Activated CD4-positive, alpha-beta T cell treated with anti-CD3 and anti-CD28 coated beads for 36 hours (primary cell): ENCODE measurements around the gene OR51G2. TPM values are rescaled to one million over a fixed set of nuclear protein-coding genes. Genes with fewer than 3 reads are reported as not detected.

Source experiments
- ATAC-seq: fragments of 200-7000 bp; cut with Tn5 transposase; one replicate; pipeline ENCODE4 v1.10.0; 2021; ENCODE audit warnings: mild to moderate bottlenecking, moderate library complexity
- CTCF ChIA-PET: fragments of 350-600 bp; sonication (Branson Sonifier 250); formaldehyde crosslinking; loops from one replicate; lab custom pipeline; 2021; ENCODE audit warnings: antibody characterized with exemption; lab: Charles Lee
- POLR2A ChIA-PET: fragments of 350-600 bp; sonication (Branson Sonifier 250); formaldehyde crosslinking; loops from one replicate; lab custom pipeline; 2021; ENCODE audit warnings: antibody characterized with exemption, inconsistent platforms; lab: Charles Lee
- DNase-seq: peaks from one replicate; pipeline ENCODE4 v3.0.0-alpha.2; 2020
- H3K27ac Mint-ChIP-seq: one replicate; pipeline ENCODE4 v1.8.0; 2021; ENCODE audit warnings: mixed read lengths
- H3K27me3 Mint-ChIP-seq: one replicate; pipeline ENCODE4 v1.8.0; 2021; ENCODE audit warnings: mixed read lengths
- H3K36me3 Mint-ChIP-seq: one replicate; pipeline ENCODE4 v1.8.0; 2021; ENCODE audit warnings: low read depth, mixed read lengths
- H3K4me1 Mint-ChIP-seq: one replicate; pipeline ENCODE4 v1.8.0; 2021; ENCODE audit warnings: mixed read lengths
- H3K4me3 Mint-ChIP-seq: one replicate; pipeline ENCODE4 v1.8.0; 2021; ENCODE audit warnings: mild to moderate bottlenecking, moderate library complexity, mixed read lengths
- H3K9me3 Mint-ChIP-seq: one replicate; pipeline ENCODE4 v1.8.0; 2021; ENCODE audit warnings: low read depth, mixed read lengths
- intact Hi-C, 2 experiments: fragments of 100-400 bp; cut with DNase I in 1 of 2; cut with micrococcal nuclease in 1 of 2; formaldehyde crosslinking; loops; one replicate each; pipeline versions ENCODE4 v1.14.2 to v1.15.1; 2022 to 2024; cut with DNase I, micrococcal nuclease
- total RNA-seq, 2 experiments: library from RNA; stranded (reverse); gene quantifications; one replicate each; pipeline ENCODE4 v1.2.3, GENCODE V29; 2021

Gene OR51G2
- total RNA-seq, 2 experiments from 2014 or later: not detected

- Mint-ChIP-seq H3K9me3 (no peaks in the 10 kb centered on the region), H3K4me1 (no peaks in the 10 kb centered on the region), H3K27me3 (peaks cover 8% of the 10 kb centered on the region), H3K27ac (no peak overlapping the region), H3K36me3 (no peaks in the 10 kb centered on the region), H3K4me3 (no peak overlapping the region)
- intact Hi-C loops: no loop called here
- ATAC-seq (no peak), DNase-seq (no peak)
- ChIA-PET CTCF (interaction anchor here (1.3 kb wide), 1 partner anchor 89 kb away, joined by 3 read pairs; no protein-coding TSS in a partner anchor), POLR2A (no interaction called here)
These were observed 2.6 kb downstream of the OR51G2 start for GRCh38 chr11:4916581-4916980.

- POLR2A ChIA-PET: no interaction called here
- intact Hi-C loops: no loop called here
- Mint-ChIP-seq H3K27me3 (peaks cover 9% of the 10 kb centered on the region), H3K9me3 (no peaks in the 10 kb centered on the region), H3K4me1 (no peaks in the 10 kb centered on the region), H3K36me3 (no peaks in the 10 kb centered on the region), H3K27ac (no peak within 1 kb of the TSS), H3K4me3 (no peak within 1 kb of the TSS)
- ATAC-seq (no peak), DNase-seq (no peak)
- CTCF ChIA-PET: no interaction called here
These were observed 15.7 kb downstream of the OR51G2 start, which contains the start of gene OR51A7 for GRCh38 chr11:4903484-4903883. OR51A7 (plus strand) TSS chr11:4903783; CDS start chr11:4907370, 3,587 bp downstream.

- no peaks in the 10 kb centered on the region for H3K4me1 Mint-ChIP-seq
- no peak overlapping the region for H3K27ac Mint-ChIP-seq
- no peak for DNase-seq
- CTCF ChIA-PET: interaction anchor here (1.6 kb wide), 1 partner anchor 10 kb away, joined by 5 read pairs; no protein-coding TSS in a partner anchor
- no peaks in the 10 kb centered on the region for H3K36me3 Mint-ChIP-seq
- no peak for ATAC-seq
- no peak overlapping the region for H3K4me3 Mint-ChIP-seq
- H3K9me3 Mint-ChIP-seq: no peaks in the 10 kb centered on the region
- H3K27me3 Mint-ChIP-seq: peaks cover 8% of the 10 kb centered on the region
- POLR2A ChIA-PET: no interaction called here
- intact Hi-C loops: no loop called here
These were observed 27.0 kb downstream of the OR51G2 start for GRCh38 chr11:4891996-4892640.

- H3K27me3 Mint-ChIP-seq: peaks cover 5% of the 10 kb centered on the region
- H3K27ac Mint-ChIP-seq: no peak overlapping the region
- DNase-seq: no peak
- H3K4me1 Mint-ChIP-seq: no peaks in the 10 kb centered on the region
- ChIA-PET CTCF (no interaction called here), POLR2A (no interaction called here)
- intact Hi-C loops: no loop called here
- H3K36me3 Mint-ChIP-seq: no peaks in the 10 kb centered on the region
- no peaks in the 10 kb centered on the region for H3K9me3 Mint-ChIP-seq
- H3K4me3 Mint-ChIP-seq: no peak overlapping the region
- no peak for ATAC-seq
These were observed 28.9 kb downstream of the OR51G2 start for GRCh38 chr11:4890279-4890678.

- CTCF ChIA-PET: no interaction called here
- Mint-ChIP-seq H3K4me3 (no peak overlapping the region), H3K9me3 (no peaks in the 10 kb centered on the region), H3K4me1 (no peaks in the 10 kb centered on the region), H3K27ac (no peak overlapping the region), H3K27me3 (peaks cover 5% of the 10 kb centered on the region), H3K36me3 (no peaks in the 10 kb centered on the region)
- intact Hi-C loops: no loop called here
- ATAC-seq (no peak), DNase-seq (no peak)
- POLR2A ChIA-PET: no interaction called here
These were observed 31.6 kb downstream of the OR51G2 start for GRCh38 chr11:4887591-4887990.

GRCh38 chr11:4886186-4886585 lies 33.0 kb downstream of the OR51G2 start:
- Mint-ChIP-seq H3K9me3 (no peaks in the 10 kb centered on the region), H3K4me1 (no peaks in the 10 kb centered on the region), H3K27ac (no peak overlapping the region), H3K36me3 (no peaks in the 10 kb centered on the region), H3K4me3 (no peak overlapping the region), H3K27me3 (peaks cover 5% of the 10 kb centered on the region)
- ChIA-PET POLR2A (no interaction called here), CTCF (no interaction called here)
- DNase-seq: no peak
- no peak for ATAC-seq
- intact Hi-C loops: no loop called here

- CTCF ChIA-PET: no interaction called here
- Mint-ChIP-seq H3K9me3 (no peaks in the 10 kb centered on the region), H3K27ac (no peak overlapping the region), H3K27me3 (peaks cover 2% of the 10 kb centered on the region), H3K4me1 (no peaks in the 10 kb centered on the region), H3K36me3 (no peaks in the 10 kb centered on the region), H3K4me3 (no peak overlapping the region)
- no peak for ATAC-seq
- intact Hi-C loops: no loop called here
- no peak for DNase-seq
- POLR2A ChIA-PET: no interaction called here
These were observed 34.8 kb downstream of the OR51G2 start for GRCh38 chr11:4884361-4884760.

- POLR2A ChIA-PET: no interaction called here
- H3K4me3 Mint-ChIP-seq: no peak overlapping the region
These were observed 36.6 kb downstream of the OR51G2 start for GRCh38 chr11:4882543-4882942.

GRCh38 chr11:4881860-4882500 lies 37.2 kb downstream of the OR51G2 start, which contains the start of gene OR51T1:
OR51T1 (plus strand) TSS chr11:4881900; CDS start chr11:4881900, 0 bp downstream.
- H3K36me3 Mint-ChIP-seq: no peaks in the 10 kb centered on the region
- H3K27me3 Mint-ChIP-seq: peaks cover 2% of the 10 kb centered on the region
- no peak within 1 kb of the TSS for H3K4me3 Mint-ChIP-seq
- intact Hi-C loops: no loop called here
- ChIA-PET POLR2A (no interaction called here), CTCF (interaction anchor here (1.5 kb wide), 1 partner anchor 9 kb away, joined by 5 read pairs; no protein-coding TSS in a partner anchor)
- H3K9me3 Mint-ChIP-seq: no peaks in the 10 kb centered on the region
- ATAC-seq (no peak), DNase-seq (no peak)
- H3K27ac Mint-ChIP-seq: no peak within 1 kb of the TSS
- H3K4me1 Mint-ChIP-seq: no peaks in the 10 kb centered on the region

More at GRCh38 chr11:4882543-4882942, 36.6 kb downstream of the OR51G2 start:
- Mint-ChIP-seq H3K27ac (no peak overlapping the region), H3K4me1 (no peaks in the 10 kb centered on the region), H3K27me3 (peaks cover 2% of the 10 kb centered on the region), H3K9me3 (no peaks in the 10 kb centered on the region), H3K36me3 (no peaks in the 10 kb centered on the region)
- DNase-seq (no peak), ATAC-seq (no peak)
- intact Hi-C loops: no loop called here
- CTCF ChIA-PET: interaction anchor here (1.5 kb wide), 1 partner anchor 9 kb away, joined by 5 read pairs; no protein-coding TSS in a partner anchor

- Mint-ChIP-seq H3K36me3 (no peaks in the 10 kb centered on the region), H3K9me3 (no peaks in the 10 kb centered on the region), H3K27me3 (peaks cover 2% of the 10 kb centered on the region), H3K4me1 (no peaks in the 10 kb centered on the region), H3K27ac (no peak overlapping the region), H3K4me3 (no peak overlapping the region)
- intact Hi-C loops: no loop called here
- DNase-seq: no peak
- no peak for ATAC-seq
- ChIA-PET POLR2A (no interaction called here), CTCF (no interaction called here)
These were observed 38.0 kb downstream of the OR51G2 start for GRCh38 chr11:4881188-4881587.

GRCh38 chr11:4865855-4866254 lies 53.3 kb downstream of the OR51G2 start:
- ChIA-PET CTCF (no interaction called here), POLR2A (no interaction called here)
- no peak for ATAC-seq
- no peak for DNase-seq
- Mint-ChIP-seq H3K36me3 (no peaks in the 10 kb centered on the region), H3K27me3 (peaks cover 5% of the 10 kb centered on the region), H3K4me1 (no peaks in the 10 kb centered on the region), H3K9me3 (no peaks in the 10 kb centered on the region), H3K27ac (no peak overlapping the region), H3K4me3 (no peak overlapping the region)
- intact Hi-C loops: no loop called here

GRCh38 chr11:4863876-4864275 lies 55.3 kb downstream of the OR51G2 start:
- ATAC-seq (no peak), DNase-seq (no peak)
- CTCF ChIA-PET: no interaction called here
- no peaks in the 10 kb centered on the region for H3K36me3 Mint-ChIP-seq
- intact Hi-C loops: no loop called here
- no peak overlapping the region for H3K4me3 Mint-ChIP-seq
- no peaks in the 10 kb centered on the region for H3K4me1 Mint-ChIP-seq
- H3K27ac Mint-ChIP-seq: no peak overlapping the region
- H3K9me3 Mint-ChIP-seq: no peaks in the 10 kb centered on the region
- peaks cover 5% of the 10 kb centered on the region for H3K27me3 Mint-ChIP-seq
- POLR2A ChIA-PET: no interaction called here
